IMR-90 (cell line): ENCODE data around the gene FAM210B. TPM values are rescaled to one million over a fixed set of nuclear protein-coding genes. Genes with fewer than 3 reads are reported as not detected.

ENCODE experiments used
- ATAC-seq: fragments of 200-7000 bp; cut with Tn5 transposase; 2 replicates; pipeline ENCODE4 v1.9.1; 2020; ENCODE audit warnings: low read depth, mild to moderate bottlenecking, moderate library complexity
- BruUV-seq: library from RNA; stranded (reverse); fragments of 400-500 nt; replicated peaks from 2 replicates; lab custom pipeline; 2021; lab: Mats Ljungman, UMichigan
- CTCF ChIA-PET: fragments of 300-600 bp; formaldehyde crosslinking; extraction: SDS; loops from one replicate; lab custom pipeline; 2021; ENCODE audit warnings: antibody characterized with exemption; lab: Yijun Ruan, JAX
- POLR2A ChIA-PET: fragments of 300-600 bp; sonication (Branson Sonifier 250); formaldehyde crosslinking; loops from one replicate; lab custom pipeline; 2022; ENCODE audit warnings: antibody characterized with exemption; ENCODE audit not compliant: unreplicated experiment; lab: Charles Lee
- DNase-seq: peaks from one replicate; pipeline ENCODE4 v3.0.0; 2013
- H2AFZ ChIP-seq: replicated peaks from 2 replicates; pipeline ENCODE3; 2013; ENCODE audit warnings: low read length, mild to moderate bottlenecking; ENCODE audit not compliant: poor library complexity
- H2AK5ac ChIP-seq: 2 replicates; pipeline ENCODE4 v1.6.1; 2013; ENCODE audit warnings: low read depth, low read length, inconsistent platforms
- H2AK9ac ChIP-seq: replicated peaks from 2 replicates; pipeline ENCODE3; 2013; ENCODE audit warnings: mild to moderate bottlenecking, low read depth, low read length, moderate library complexity; ENCODE audit not compliant: poor library complexity
- H2BK120ac ChIP-seq: 2 replicates; pipeline ENCODE4 v1.6.1; 2013; ENCODE audit warnings: low read depth, low read length, inconsistent platforms
- H2BK15ac ChIP-seq: 3 replicates; pipeline ENCODE4 v1.6.1; 2013; ENCODE audit warnings: low read depth, low read length, inconsistent platforms
- H2BK20ac ChIP-seq: 2 replicates; pipeline ENCODE4 v1.6.1; 2013; ENCODE audit warnings: low read depth, mild to moderate bottlenecking, inconsistent platforms, low read length, moderate library complexity
- H2BK5ac ChIP-seq: 2 replicates; pipeline ENCODE4 v1.6.1; 2013; ENCODE audit warnings: mild to moderate bottlenecking, low read depth, low read length, inconsistent platforms; ENCODE audit not compliant: poor library complexity, severe bottlenecking
- H3K14ac ChIP-seq: replicated peaks from 2 replicates; pipeline ENCODE4 v1.6.1; 2013; ENCODE audit warnings: low read depth, low read length, inconsistent platforms
- H3K18ac ChIP-seq: 2 replicates; pipeline ENCODE4 v1.6.1; 2013; ENCODE audit warnings: low read depth, low read length, control low read depth
- H3K23ac ChIP-seq: 2 replicates; pipeline ENCODE4 v1.6.1; 2013; ENCODE audit warnings: low read depth, low read length, inconsistent platforms
- H3K27ac ChIP-seq: 2 replicates; pipeline ENCODE4 v1.5.1; 2013; ENCODE audit warnings: mild to moderate bottlenecking, control low read depth, low read length; ENCODE audit not compliant: insufficient read depth
- H3K27me3 ChIP-seq: 2 replicates; pipeline ENCODE4 v1.6.1; 2013; ENCODE audit warnings: low read length; ENCODE audit not compliant: control insufficient read depth, insufficient read depth
- H3K36me3 ChIP-seq: 2 replicates; pipeline ENCODE4 v1.6.1; 2013; ENCODE audit warnings: low read length, mixed read lengths; ENCODE audit not compliant: control insufficient read depth, insufficient read depth
- H3K4ac ChIP-seq: 2 replicates; pipeline ENCODE4 v1.6.1; 2013; ENCODE audit warnings: low read depth, low read length, inconsistent platforms
- H3K4me1 ChIP-seq: 2 replicates; pipeline ENCODE4 v1.6.1; 2013; ENCODE audit warnings: low read length, mixed read lengths; ENCODE audit not compliant: control insufficient read depth, insufficient read depth
- H3K4me2 ChIP-seq: 2 replicates; pipeline ENCODE4 v1.6.1; 2013; ENCODE audit warnings: low read depth, mild to moderate bottlenecking, control low read depth, low read length, moderate library complexity
- H3K4me3 ChIP-seq: 2 replicates; pipeline ENCODE4 v1.5.1; 2013; ENCODE audit warnings: low read depth, mild to moderate bottlenecking, control low read depth, low read length, moderate library complexity; ENCODE audit not compliant: insufficient read depth
- H3K56ac ChIP-seq: 2 replicates; pipeline ENCODE4 v1.6.1; 2013; ENCODE audit warnings: low read length, inconsistent platforms; ENCODE audit not compliant: insufficient read depth; ENCODE audit errors: extremely low read depth
- H3K79me1 ChIP-seq, 2 experiments: 2 replicates each; pipeline ENCODE4 v1.6.1; 2013; ENCODE audit warnings: low read length in 2 of 2, inconsistent platforms in 1 of 2, low read depth in 1 of 2
- H3K9ac ChIP-seq: 2 replicates; pipeline ENCODE4 v1.6.1; 2013; ENCODE audit warnings: low read depth, low read length, control low read depth
- H3K9me1 ChIP-seq: 2 replicates; pipeline ENCODE4 v1.6.1; 2013; ENCODE audit warnings: low read length, inconsistent platforms; ENCODE audit not compliant: insufficient read depth
- H3K9me3 ChIP-seq: 2 replicates; pipeline ENCODE4 v1.6.1; 2013; ENCODE audit warnings: low read length; ENCODE audit not compliant: control insufficient read depth, insufficient read depth
- H4K20me1 ChIP-seq: 2 replicates; pipeline ENCODE4 v1.6.1; 2013; ENCODE audit warnings: low read length, inconsistent platforms; ENCODE audit not compliant: insufficient read depth
- H4K5ac ChIP-seq: 2 replicates; pipeline ENCODE4 v1.6.1; 2013; ENCODE audit warnings: mild to moderate bottlenecking, low read depth, low read length, control low read depth
- H4K8ac ChIP-seq, 2 experiments: 2 replicates each; pipeline ENCODE4 v1.6.1; 2013; ENCODE audit warnings: low read depth in 2 of 2, low read length in 2 of 2, control low read depth in 1 of 2, inconsistent platforms in 1 of 2
- H4K91ac ChIP-seq: 2 replicates; pipeline ENCODE4 v1.6.1; 2013; ENCODE audit warnings: low read depth, low read length, inconsistent platforms; ENCODE audit not compliant: insufficient read depth
- CEBPB ChIP-seq: IDR thresholded peaks from 2 replicates; pipeline ENCODE4 v1.6.1; 2012; ENCODE audit warnings: low read depth, low read length, improper control_type of control experiment
- ELK1 ChIP-seq: fragments of 150-350 bp; IDR thresholded peaks from 2 replicates; pipeline ENCODE4 v1.6.1; 2016; ENCODE audit warnings: low read depth, mild to moderate bottlenecking, low read length, moderate library complexity, borderline replicate concordance
- MAZ ChIP-seq: IDR thresholded peaks from 2 replicates; pipeline ENCODE4 v1.6.1; 2012; ENCODE audit warnings: low read depth, mild to moderate bottlenecking, low read length, improper control_type of control experiment, moderate library complexity, borderline replicate concordance
- RCOR1 ChIP-seq: IDR thresholded peaks from 2 replicates; pipeline ENCODE4 v1.6.1; 2012; ENCODE audit warnings: mild to moderate bottlenecking, low read length, improper control_type of control experiment; ENCODE audit not compliant: insufficient replicate concordance
- USF2 ChIP-seq: fragments of 150-350 bp; IDR thresholded peaks from 2 replicates; pipeline ENCODE4 v1.6.1; 2017; ENCODE audit warnings: mild to moderate bottlenecking, antibody characterized with exemption, low read length, low read depth
- whole genome bisulfite sequencing, 2 experiments: methylation state at CpG; one replicate each; pipeline versions ENCODE4 v1.1.5 to v1.1.7; 2013; ENCODE audit warnings: missing lambda C conversion rate in 2 of 2; ENCODE audit not compliant: insufficient read length in 1 of 2; ENCODE audit errors: extremely low coverage in 2 of 2; 5-methylcytosine and 5-hydroxymethylcytosine counted together
- dilution Hi-C: fragments of 300-500 bp; cut with HindIII; formaldehyde crosslinking; loops from one replicate; pipeline ENCODE4 v1.14.3; 2018; ENCODE audit warnings: low sequenced_read_pairs; ENCODE audit not compliant: unreplicated experiment
- in situ Hi-C: fragments of 300-500 bp; cut with MboI; formaldehyde crosslinking; loops from 3 replicates; pipeline ENCODE4 v1.14.3; 2019; ENCODE audit warnings: low sequenced_read_pairs, inconsistent platforms, mixed read lengths
- intact Hi-C: fragments of 100-400 bp; cut with micrococcal nuclease; formaldehyde crosslinking; loops from 2 replicates; pipeline ENCODE4 v1.10.0; 2022
- polyA plus RNA-seq, 3 experiments: library from polyadenylated mRNA; depleted of rRNA; stranded (reverse); fragments of >200 nt; gene quantifications; 2 replicates each; pipeline ENCODE4 v1.2.3, GENCODE V29; 2012; ENCODE audit warnings: low replicate concordance in 1 of 3
- total RNA-seq: library from RNA; depleted of rRNA; stranded (reverse); fragments of >200 nt; gene quantifications from 2 replicates; pipeline ENCODE4 v1.2.3, GENCODE V29; 2012

The FAM210B gene
- total and polyA plus RNA-seq, 2 of the 4 experiments (the other 2 are of a cell fraction): 29.5 to 45.0 TPM

- in situ Hi-C loops (loop anchor here (10.0 kb wide), 1 partner anchor 1664 kb away; no protein-coding TSS in a partner anchor), intact Hi-C loops (loop anchor here (5.0 to 10.0 kb wide), 2 partner anchors 101 to 1694 kb away; partner anchors contain the start of gene MC3R), dilution Hi-C loops (no loop called here)
- POLR2A ChIA-PET: no interaction called here
- Histone ChIP-seq H3K4me1 (peaks cover 2% of the 10 kb centered on the region; the same call in 1 of the 2 replicates), H3K27me3 (peaks cover 18% of the 10 kb centered on the region), H4K8ac (no peak overlapping the region), H3K4me3 (no peak overlapping the region), H4K5ac (no peak overlapping the region), H3K9me3 (no peaks in the 10 kb centered on the region), H3K4ac (no peak overlapping the region), H3K23ac (no peak overlapping the region), H2AK9ac (no peak overlapping the region), H2AFZ (no peak overlapping the region), H3K4me2 (no peak overlapping the region), H2BK15ac (no peak overlapping the region), H3K56ac (no peak overlapping the region), H3K79me1 (no peaks in the 10 kb centered on the region), H3K9ac (no peak overlapping the region), H4K91ac (no peak overlapping the region), H3K27ac (no peak overlapping the region), H2BK20ac (no peak overlapping the region), H3K14ac (no peak overlapping the region), H4K20me1 (no peaks in the 10 kb centered on the region), H2BK120ac (no peak overlapping the region), H3K36me3 (no peaks in the 10 kb centered on the region), H2BK5ac (no peak overlapping the region), H3K9me1 (no peaks in the 10 kb centered on the region), H3K18ac (no peak overlapping the region), H2AK5ac (no peak overlapping the region)
- BruUV-seq: no TSS peak
- no peak for DNase-seq
- ATAC-seq: no peak
- 0% methylated on average over 2 of the region's 3 CpGs; no CpG with 5 or more reads in 1 of the 2 experiments for WGBS, 2 experiments
- CTCF ChIA-PET: interaction anchor here (0.7 kb wide), 1 partner anchor 146 kb away, joined by 5 read pairs; no protein-coding TSS in a partner anchor
- no peak for TF ChIP-seq CEBPB
- no peak for TF ChIP-seq RCOR1
- TF ChIP-seq MAZ: no peak
- TF ChIP-seq ELK1: no peak
- no peak for TF ChIP-seq USF2
These were observed 10.0 kb upstream of the FAM210B start for GRCh38 chr20:56348746-56349145.
